ENCODE data around the gene MYF6. TPM values are rescaled to one million over a fixed set of nuclear protein-coding genes. Genes with fewer than 3 reads are reported as not detected.

MYF6 gene
- total RNA-seq, 1 experiment from 2014 or later: not detected

DNA sequence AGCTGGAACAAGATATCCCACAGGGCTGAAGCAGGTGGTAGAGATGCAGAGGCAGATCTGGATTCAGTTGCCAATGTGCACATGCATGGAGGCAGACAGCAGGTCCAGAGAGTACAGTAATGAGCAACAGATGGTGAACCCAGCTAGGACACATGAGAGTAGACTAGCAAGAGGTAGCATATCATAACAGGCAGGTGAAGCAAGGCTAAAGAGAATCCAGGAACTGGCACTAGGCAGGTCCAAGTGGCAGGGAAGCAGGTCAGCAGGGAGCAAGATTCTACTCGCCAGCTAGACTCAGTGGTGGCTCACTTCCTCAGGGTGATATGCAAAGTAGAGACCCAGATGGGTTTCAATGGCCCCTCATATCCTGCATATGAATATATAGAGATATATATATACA is 15.3 kb upstream of the MYF6 start:
- Mint-ChIP-seq H3K36me3 (ENCODE audit: insufficient read depth, unreplicated experiment) (no peaks in the 10 kb centered on the region), H3K27ac (ENCODE audit: low read depth, unreplicated experiment) (no peak overlapping the region), H3K4me3 (ENCODE audit: unreplicated experiment) (no peak overlapping the region), H3K4me1 (ENCODE audit: insufficient read depth, unreplicated experiment) (no peaks in the 10 kb centered on the region), H3K27me3 (ENCODE audit: insufficient read depth, unreplicated experiment) (peaks cover 8% of the 10 kb centered on the region), H3K9me3 (ENCODE audit: unreplicated experiment) (no peaks in the 10 kb centered on the region)
- intact Hi-C loops (cut with micrococcal nuclease): no loop called here
- TF ChIP-seq, protein P1, sequence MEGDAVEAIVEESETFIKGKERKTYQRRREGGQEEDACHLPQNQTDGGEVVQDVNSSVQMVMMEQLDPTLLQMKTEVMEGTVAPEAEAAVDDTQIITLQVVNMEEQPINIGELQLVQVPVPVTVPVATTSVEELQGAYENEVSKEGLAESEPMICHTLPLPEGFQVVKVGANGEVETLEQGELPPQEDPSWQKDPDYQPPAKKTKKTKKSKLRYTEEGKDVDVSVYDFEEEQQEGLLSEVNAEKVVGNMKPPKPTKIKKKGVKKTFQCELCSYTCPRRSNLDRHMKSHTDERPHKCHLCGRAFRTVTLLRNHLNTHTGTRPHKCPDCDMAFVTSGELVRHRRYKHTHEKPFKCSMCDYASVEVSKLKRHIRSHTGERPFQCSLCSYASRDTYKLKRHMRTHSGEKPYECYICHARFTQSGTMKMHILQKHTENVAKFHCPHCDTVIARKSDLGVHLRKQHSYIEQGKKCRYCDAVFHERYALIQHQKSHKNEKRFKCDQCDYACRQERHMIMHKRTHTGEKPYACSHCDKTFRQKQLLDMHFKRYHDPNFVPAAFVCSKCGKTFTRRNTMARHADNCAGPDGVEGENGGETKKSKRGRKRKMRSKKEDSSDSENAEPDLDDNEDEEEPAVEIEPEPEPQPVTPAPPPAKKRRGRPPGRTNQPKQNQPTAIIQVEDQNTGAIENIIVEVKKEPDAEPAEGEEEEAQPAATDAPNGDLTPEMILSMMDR (IDR thresholded peaks at IDR 0.05; ENCODE audit: unreplicated experiment): no peak
- no TSS peak for BruUV-seq (replicated peaks)
- POLR2A ChIA-PET: interaction anchor here (0.7 kb wide), 1 partner anchor 12 kb away, joined by 3 read pairs; no protein-coding TSS in a partner anchor
- CTCF ChIA-PET: no interaction called here
- DNase-seq (ENCODE audit: unreplicated experiment): no peak

DNA sequence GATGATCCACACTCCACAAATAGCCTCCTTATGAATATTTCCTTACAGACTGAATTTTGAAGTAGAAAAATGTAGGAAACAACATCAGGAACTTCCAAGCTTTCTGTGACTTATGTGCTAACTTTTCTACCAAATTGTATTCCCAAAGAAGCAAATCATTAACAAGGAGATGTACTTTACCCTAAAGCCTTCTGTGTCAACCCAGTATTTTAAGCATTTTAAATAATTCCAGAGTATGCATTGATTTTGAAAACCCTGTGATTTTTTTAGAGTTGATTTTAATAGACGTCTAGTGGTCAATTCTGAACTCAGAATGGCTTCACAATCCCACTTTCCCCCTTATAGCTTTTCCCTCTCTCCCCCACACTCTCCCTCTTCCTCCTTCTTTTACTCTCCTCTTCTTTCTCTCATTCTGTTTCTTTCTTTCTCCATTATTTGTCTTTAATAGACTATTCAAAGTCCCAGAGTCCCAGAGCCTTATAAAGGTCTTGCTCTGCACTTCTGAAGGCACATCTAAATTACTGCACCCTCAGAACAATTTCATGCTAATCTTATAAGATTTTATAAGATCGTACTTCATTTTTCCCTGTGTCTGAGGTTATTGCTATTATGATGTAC is 10.1 kb upstream of the MYF6 start:
- no TSS peak for BruUV-seq (replicated peaks)
- H3K36me3 Mint-ChIP-seq (ENCODE audit: insufficient read depth, unreplicated experiment): no peaks in the 10 kb centered on the region

DNA sequence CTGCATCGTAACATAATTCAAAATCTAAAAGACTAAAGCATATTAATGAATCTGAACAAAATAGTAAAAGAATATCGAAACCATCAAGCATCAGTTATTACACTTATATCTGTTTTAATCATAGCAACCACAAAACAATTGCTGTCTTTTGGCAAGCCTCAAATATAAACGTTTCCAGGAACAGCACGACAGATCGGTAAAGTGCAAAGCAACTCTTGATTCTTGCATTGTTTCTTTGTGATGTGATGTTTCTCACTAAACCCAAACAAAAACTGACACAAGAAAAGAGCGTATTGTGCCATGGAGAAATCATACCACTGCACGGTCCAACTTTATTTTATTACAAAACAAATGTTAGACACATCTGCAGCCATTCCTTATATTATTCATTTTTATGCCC is 9.2 kb upstream of the MYF6 start:
- Mint-ChIP-seq H3K4me1 (ENCODE audit: insufficient read depth, unreplicated experiment) (peaks cover 9% of the 10 kb centered on the region), H3K9me3 (ENCODE audit: unreplicated experiment) (no peaks in the 10 kb centered on the region), H3K27me3 (ENCODE audit: insufficient read depth, unreplicated experiment) (peaks cover 26% of the 10 kb centered on the region), H3K36me3 (ENCODE audit: insufficient read depth, unreplicated experiment) (no peaks in the 10 kb centered on the region), H3K4me3 (ENCODE audit: unreplicated experiment) (no peak overlapping the region), H3K27ac (ENCODE audit: low read depth, unreplicated experiment) (no peak overlapping the region)
- ChIA-PET CTCF (no interaction called here), POLR2A (no interaction called here)
- DNase-seq (ENCODE audit: unreplicated experiment): no peak
- BruUV-seq (replicated peaks): no TSS peak
- intact Hi-C loops (cut with micrococcal nuclease): no loop called here
- TF ChIP-seq, protein P1 (IDR thresholded peaks at IDR 0.05; ENCODE audit: unreplicated experiment): no peak

More for the DNA sequence above, 10.1 kb upstream of the MYF6 start:
- DNase-seq (ENCODE audit: unreplicated experiment): no peak
- Mint-ChIP-seq H3K4me3 (ENCODE audit: unreplicated experiment) (no peak overlapping the region), H3K27me3 (ENCODE audit: insufficient read depth, unreplicated experiment) (peaks cover 26% of the 10 kb centered on the region), H3K4me1 (ENCODE audit: insufficient read depth, unreplicated experiment) (no peaks in the 10 kb centered on the region), H3K9me3 (ENCODE audit: unreplicated experiment) (no peaks in the 10 kb centered on the region), H3K27ac (ENCODE audit: low read depth, unreplicated experiment) (no peak overlapping the region)
- TF ChIP-seq, protein P1 (IDR thresholded peaks at IDR 0.05; ENCODE audit: unreplicated experiment): no peak
- ChIA-PET CTCF (interaction anchor here (1.6 kb wide), 1 partner anchor 11 kb away, joined by 3 read pairs; no protein-coding TSS in a partner anchor), POLR2A (no interaction called here)
- intact Hi-C loops (cut with micrococcal nuclease): no loop called here

DNA sequence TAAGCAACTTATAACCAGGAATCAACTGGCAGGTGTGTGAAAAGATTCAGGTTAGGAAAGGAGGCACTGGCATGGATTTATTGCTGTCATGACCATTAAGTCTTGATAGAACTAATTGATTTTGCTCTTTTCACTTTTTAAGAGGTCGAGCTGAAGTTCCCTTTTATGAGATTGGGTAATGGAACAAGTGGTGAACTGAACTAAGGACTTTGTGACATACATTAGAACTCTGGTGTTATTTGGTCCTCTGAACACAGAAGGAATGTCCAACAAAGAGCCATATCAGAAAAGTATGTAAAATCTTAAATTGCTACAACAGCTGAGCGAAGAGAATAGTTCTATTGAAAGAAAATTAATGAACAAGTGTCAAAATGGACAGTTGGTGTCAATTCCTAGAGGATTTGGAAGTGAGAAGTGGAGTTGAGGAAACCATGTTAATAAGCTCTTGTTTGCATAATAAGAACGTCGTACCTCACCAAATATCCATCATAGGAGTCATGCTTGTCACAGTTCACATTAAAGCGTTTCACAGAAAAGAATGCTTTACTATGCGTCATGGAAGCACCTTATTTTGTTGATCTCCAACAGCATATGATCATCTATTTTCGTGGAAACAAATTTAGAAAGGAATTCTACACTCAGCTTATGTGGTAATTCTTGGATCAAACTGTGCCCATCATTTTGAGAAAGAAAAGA is 8.4 kb upstream of the MYF6 start:
- no TSS peak for BruUV-seq (replicated peaks)
- ChIA-PET CTCF (no interaction called here), POLR2A (no interaction called here)
- H3K36me3 Mint-ChIP-seq (ENCODE audit: insufficient read depth, unreplicated experiment): no peaks in the 10 kb centered on the region
- H3K4me1 Mint-ChIP-seq (ENCODE audit: insufficient read depth, unreplicated experiment): peaks cover 11% of the 10 kb centered on the region
- peaks cover 26% of the 10 kb centered on the region for H3K27me3 Mint-ChIP-seq (ENCODE audit: insufficient read depth, unreplicated experiment)
- no peak overlapping the region for H3K4me3 Mint-ChIP-seq (ENCODE audit: unreplicated experiment)
- H3K27ac Mint-ChIP-seq (ENCODE audit: low read depth, unreplicated experiment): no peak overlapping the region
- no peaks in the 10 kb centered on the region for H3K9me3 Mint-ChIP-seq (ENCODE audit: unreplicated experiment)
- DNase-seq (ENCODE audit: unreplicated experiment): no peak
- TF ChIP-seq, protein P1 (IDR thresholded peaks at IDR 0.05; ENCODE audit: unreplicated experiment): no peak
- intact Hi-C loops (cut with micrococcal nuclease): no loop called here
